Measurements from ENCODE around the gene SLC25A29. TPM values are rescaled to one million over a fixed set of nuclear protein-coding genes. Genes with fewer than 3 reads are reported as not detected.
A peak's percentile ranks its signal among the peaks of the same experiment; 100 is the strongest.
"Not testable (repeated sequence)": the region's sequence is repeated elsewhere in the genome, so short reads cannot be mapped to it uniquely, and the experiment has no call there.

The SLC25A29 gene
- total RNA-seq, 2 experiments from 2014 or later: 15.9 to 21.6 TPM

DNA sequence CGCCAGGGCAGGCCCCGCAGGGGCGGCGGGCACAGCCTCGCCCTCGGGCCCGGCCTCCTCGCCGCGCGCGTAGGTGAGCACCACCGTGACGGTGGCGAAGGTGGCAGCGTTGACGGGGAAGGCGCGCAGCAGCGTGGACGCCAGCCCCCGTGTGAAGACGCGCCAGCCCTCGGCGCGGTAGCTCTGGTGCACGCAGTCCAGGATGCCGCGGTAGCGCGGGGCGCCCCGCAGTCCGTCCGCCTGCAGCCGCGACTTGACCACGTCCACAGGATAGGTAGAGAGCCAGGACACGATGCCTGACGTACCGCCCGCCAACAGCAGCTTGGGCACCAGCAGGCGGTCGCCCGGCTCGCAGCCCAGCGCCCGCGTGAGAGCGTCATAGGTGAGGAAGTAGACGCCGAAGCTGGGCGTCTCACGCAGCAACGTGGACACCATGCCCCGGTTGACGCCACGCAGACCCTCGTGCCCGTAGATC lies 13.9 kb downstream of the SLC25A29 start:
- no peaks in the 10 kb centered on the region for H3K4me1 Mint-ChIP-seq
- ATAC-seq (no peak), DNase-seq (no peak)
- H3K9me3 Mint-ChIP-seq (ENCODE audit: low read depth): no peaks in the 10 kb centered on the region
- H3K36me3 Mint-ChIP-seq: no peaks in the 10 kb centered on the region
- no peak overlapping the region for H3K4me3 Mint-ChIP-seq
- CTCF ChIA-PET: no interaction called here
- no peaks in the 10 kb centered on the region for H3K27me3 Mint-ChIP-seq
- H3K27ac Mint-ChIP-seq: no peak overlapping the region

GRCh38 chr14:100291305-100292075 lies 14.8 kb downstream of the SLC25A29 start:
- H3K4me3 Mint-ChIP-seq: no peak overlapping the region
- no peak for ATAC-seq
- H3K9me3 Mint-ChIP-seq (ENCODE audit: low read depth): no peaks in the 10 kb centered on the region
- H3K27me3 Mint-ChIP-seq: no peaks in the 10 kb centered on the region
- H3K4me1 Mint-ChIP-seq: no peaks in the 10 kb centered on the region
- no peaks in the 10 kb centered on the region for H3K36me3 Mint-ChIP-seq
- DNase-seq: no peak
- H3K27ac Mint-ChIP-seq: no peak overlapping the region
- CTCF ChIA-PET: interaction anchor here (1.5 kb wide), 1 partner anchor 86 kb away, joined by 6 read pairs; no protein-coding TSS in a partner anchor

DNA sequence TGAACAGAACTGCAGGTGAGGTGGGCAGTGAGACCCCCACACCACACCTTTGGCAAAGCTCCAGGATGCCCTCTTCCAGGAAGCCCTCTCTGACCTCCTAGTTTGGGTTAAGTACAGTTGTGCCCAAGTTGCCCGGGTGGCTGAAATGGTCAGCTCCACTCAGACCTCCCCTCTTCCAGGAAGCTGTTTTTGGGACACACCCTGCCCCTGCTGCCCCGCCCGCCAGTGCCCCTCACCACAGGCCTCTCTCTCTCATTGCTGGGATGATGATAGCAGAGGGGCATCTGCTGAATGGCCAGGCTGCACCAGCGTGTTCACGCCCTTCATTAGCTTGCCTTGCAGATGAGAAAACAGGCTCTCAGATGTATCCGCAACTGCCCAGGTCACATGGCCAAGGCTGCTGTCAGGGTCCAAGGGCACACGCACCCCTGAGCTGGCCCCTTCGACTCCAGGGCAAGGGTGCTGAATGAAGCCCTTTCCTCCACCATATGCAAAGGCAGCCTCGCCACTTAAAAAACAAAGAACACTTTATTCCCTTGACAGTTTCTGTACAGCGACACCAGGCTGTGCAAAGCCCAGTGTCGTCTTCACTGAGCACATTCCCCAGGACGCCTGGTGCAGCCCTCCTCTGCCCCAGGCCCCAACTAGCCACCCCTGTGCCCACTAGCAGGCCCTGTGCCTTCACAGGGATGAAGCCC lies 15.5 kb downstream of the SLC25A29 start:
- no peaks in the 10 kb centered on the region for H3K27me3 Mint-ChIP-seq
- no peak for DNase-seq
- H3K9me3 Mint-ChIP-seq (ENCODE audit: low read depth): no peaks in the 10 kb centered on the region
- no peak overlapping the region for H3K27ac Mint-ChIP-seq
- ATAC-seq: no peak
- CTCF ChIA-PET: interaction anchor here (1.1 to 1.5 kb wide), 3 partner anchors 12 to 87 kb away, joined by 3 to 6 read pairs (median 3); no protein-coding TSS in a partner anchor
- H3K4me3 Mint-ChIP-seq: no peak overlapping the region
- H3K4me1 Mint-ChIP-seq: peaks cover 4% of the 10 kb centered on the region
- H3K36me3 Mint-ChIP-seq: no peaks in the 10 kb centered on the region

- ATAC-seq (no peak), DNase-seq (no peak)
- CTCF ChIA-PET: interaction anchor here (1.1 to 1.5 kb wide), 3 partner anchors 13 to 88 kb away, joined by 3 to 6 read pairs (median 3); no protein-coding TSS in a partner anchor
- Mint-ChIP-seq H3K4me1 (peaks cover 4% of the 10 kb centered on the region), H3K27ac (no peak overlapping the region), H3K4me3 (no peak overlapping the region), H3K27me3 (no peaks in the 10 kb centered on the region), H3K9me3 (ENCODE audit: low read depth) (no peaks in the 10 kb centered on the region), H3K36me3 (no peaks in the 10 kb centered on the region)
Measured at GRCh38 chr14:100289916-100290606, 16.2 kb downstream of the SLC25A29 start.

DNA sequence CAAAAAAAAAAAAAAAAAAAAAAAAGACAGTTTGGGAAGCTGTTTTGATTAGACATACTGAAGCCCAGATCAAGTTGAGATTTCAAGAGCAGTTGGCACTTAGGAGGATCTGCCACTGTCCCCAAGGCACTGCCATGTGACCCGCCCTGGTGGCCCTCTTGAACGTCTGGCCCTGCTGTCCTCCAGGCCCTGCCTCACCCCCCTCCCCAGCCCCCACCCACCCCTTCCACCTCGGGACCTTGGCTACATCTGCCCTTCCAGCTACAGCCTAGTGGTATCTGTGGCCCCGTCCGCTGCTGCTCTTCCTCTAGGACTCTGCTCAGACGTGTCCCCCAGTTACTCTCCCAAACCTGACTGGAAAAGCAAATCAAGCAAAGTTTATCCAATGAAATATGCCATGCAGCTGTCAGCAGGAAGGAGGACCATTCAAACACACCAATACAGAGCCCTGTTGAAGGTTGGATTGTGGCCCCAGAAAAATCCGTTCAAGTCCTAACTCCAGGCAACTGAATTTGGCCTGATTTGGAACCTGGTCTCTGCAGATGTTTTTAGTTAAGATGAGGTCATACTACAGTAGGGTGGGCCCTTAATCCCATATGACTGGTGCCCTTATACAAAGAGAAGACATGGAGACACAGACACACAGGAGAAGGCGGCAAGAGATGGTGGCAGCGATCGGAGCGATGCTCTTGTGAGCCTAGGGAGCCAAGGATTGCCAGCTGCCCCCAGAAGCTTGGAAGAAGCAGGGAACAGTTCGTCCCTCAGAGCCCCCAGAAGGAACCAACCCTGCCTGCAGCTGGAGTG lies 17.7 kb downstream of the SLC25A29 start:
- CTCF ChIA-PET: interaction anchor here (1.0 to 1.6 kb wide), 4 partner anchors 14 to 95 kb away, joined by 3 to 6 read pairs (median 3); partner anchors contain the start of gene SLC25A29
- H3K36me3 Mint-ChIP-seq: no peaks in the 10 kb centered on the region

GRCh38 chr14:100287998-100288295 lies 18.3 kb downstream of the SLC25A29 start:
- H3K4me1 Mint-ChIP-seq: peaks cover 11% of the 10 kb centered on the region
- CTCF ChIA-PET: interaction anchor here (1.0 to 1.6 kb wide), 5 partner anchors 10 to 95 kb away, joined by 3 to 6 read pairs (median 3); partner anchors contain the start of gene SLC25A29
- not testable (repeated sequence) for H3K4me3 Mint-ChIP-seq; H3K27me3 Mint-ChIP-seq; H3K36me3 Mint-ChIP-seq; H3K9me3 Mint-ChIP-seq (ENCODE audit: low read depth); DNase-seq; H3K27ac Mint-ChIP-seq; ATAC-seq

More for the DNA sequence above, 17.7 kb downstream of the SLC25A29 start:
- H3K27me3 Mint-ChIP-seq: no peaks in the 10 kb centered on the region
- no peaks in the 10 kb centered on the region for H3K9me3 Mint-ChIP-seq (ENCODE audit: low read depth)
- DNase-seq (no peak), ATAC-seq (no peak)
- peaks cover 11% of the 10 kb centered on the region for H3K4me1 Mint-ChIP-seq
- no peak overlapping the region for H3K27ac Mint-ChIP-seq
- no peak overlapping the region for H3K4me3 Mint-ChIP-seq

DNA sequence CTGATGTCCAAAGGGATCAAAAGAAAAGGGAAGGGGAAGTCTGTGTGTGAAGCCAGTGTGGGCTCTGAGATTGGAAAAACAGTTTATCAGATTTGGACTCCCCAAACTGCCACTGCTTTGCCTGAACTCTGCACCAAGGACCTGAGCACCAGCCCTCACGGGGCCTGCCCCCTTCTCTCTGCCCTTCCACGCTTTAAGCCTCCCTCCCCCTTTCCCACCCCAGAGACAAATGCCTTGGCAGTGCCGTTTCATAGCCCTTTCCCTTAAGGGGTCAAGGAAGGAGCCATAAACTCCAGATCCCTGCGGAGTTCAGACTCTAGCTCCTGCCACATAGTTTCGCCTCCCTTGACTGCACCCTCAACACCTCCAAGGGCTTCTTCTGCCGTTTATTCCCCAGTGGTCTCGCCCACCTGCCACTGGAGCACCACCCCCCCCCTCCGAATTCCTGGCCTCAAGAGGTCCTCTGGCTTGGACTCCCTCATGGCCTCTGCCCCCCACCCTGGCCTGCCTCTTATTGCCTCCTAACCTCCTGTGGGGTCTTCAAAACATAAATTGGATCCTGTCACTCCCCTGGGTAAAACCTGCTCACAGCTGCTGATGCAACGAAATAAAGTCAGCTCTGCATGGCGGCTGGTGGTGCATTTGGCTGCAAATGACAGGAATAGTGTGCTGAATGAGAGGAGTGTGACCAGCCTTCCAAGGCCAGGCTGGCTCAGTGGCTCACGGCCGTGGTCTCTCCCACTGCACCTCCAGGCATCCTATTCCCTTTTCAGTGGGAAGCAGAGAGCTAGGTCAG lies 18.8 kb downstream of the SLC25A29 start:
- H3K9me3 Mint-ChIP-seq (ENCODE audit: low read depth): no peaks in the 10 kb centered on the region
- no peak for ATAC-seq
- CTCF ChIA-PET: interaction anchor here (1.3 to 6.0 kb wide), 9 partner anchors 9 to 90 kb away, joined by 3 to 52 read pairs (median 13); partner anchors contain the start of genes SLC25A29 and WDR25
- H3K27ac Mint-ChIP-seq: no peak overlapping the region
- H3K4me3 Mint-ChIP-seq: no peak overlapping the region
- no peaks in the 10 kb centered on the region for H3K27me3 Mint-ChIP-seq
- DNase-seq: no peak
- peaks cover 11% of the 10 kb centered on the region for H3K4me1 Mint-ChIP-seq
- no peaks in the 10 kb centered on the region for H3K36me3 Mint-ChIP-seq

- no peak for DNase-seq
- Mint-ChIP-seq H3K4me1 (peaks cover 12% of the 10 kb centered on the region), H3K27ac (no peak overlapping the region), H3K36me3 (peaks cover under 1% of the 10 kb centered on the region), H3K9me3 (ENCODE audit: low read depth) (no peaks in the 10 kb centered on the region), H3K4me3 (no peak overlapping the region), H3K27me3 (no peaks in the 10 kb centered on the region)
- CTCF ChIA-PET: interaction anchor here (0.8 to 6.0 kb wide), 23 partner anchors 8 to 359 kb away, joined by 3 to 52 read pairs (median 6); partner anchors contain the start of genes SLC25A29 and WDR25
- no peak for ATAC-seq
Measured at GRCh38 chr14:100286484-100287191, 19.6 kb downstream of the SLC25A29 start.

GRCh38 chr14:100285913-100286400 lies 20.3 kb downstream of the SLC25A29 start:
- DNase-seq (no peak), ATAC-seq (no peak)
- Mint-ChIP-seq H3K27ac (peak overlapping the region; percentile 73), H3K4me3 (peak overlapping the region; percentile 67), H3K4me1 (peaks cover 14% of the 10 kb centered on the region), H3K9me3 (ENCODE audit: low read depth) (no peaks in the 10 kb centered on the region), H3K36me3 (peaks cover 2% of the 10 kb centered on the region), H3K27me3 (no peaks in the 10 kb centered on the region)
- CTCF ChIA-PET: interaction anchor here (0.6 to 6.0 kb wide), 32 partner anchors 11 to 360 kb away, joined by 3 to 52 read pairs (median 4); partner anchors contain the start of genes SLC25A29 and WDR25

DNA sequence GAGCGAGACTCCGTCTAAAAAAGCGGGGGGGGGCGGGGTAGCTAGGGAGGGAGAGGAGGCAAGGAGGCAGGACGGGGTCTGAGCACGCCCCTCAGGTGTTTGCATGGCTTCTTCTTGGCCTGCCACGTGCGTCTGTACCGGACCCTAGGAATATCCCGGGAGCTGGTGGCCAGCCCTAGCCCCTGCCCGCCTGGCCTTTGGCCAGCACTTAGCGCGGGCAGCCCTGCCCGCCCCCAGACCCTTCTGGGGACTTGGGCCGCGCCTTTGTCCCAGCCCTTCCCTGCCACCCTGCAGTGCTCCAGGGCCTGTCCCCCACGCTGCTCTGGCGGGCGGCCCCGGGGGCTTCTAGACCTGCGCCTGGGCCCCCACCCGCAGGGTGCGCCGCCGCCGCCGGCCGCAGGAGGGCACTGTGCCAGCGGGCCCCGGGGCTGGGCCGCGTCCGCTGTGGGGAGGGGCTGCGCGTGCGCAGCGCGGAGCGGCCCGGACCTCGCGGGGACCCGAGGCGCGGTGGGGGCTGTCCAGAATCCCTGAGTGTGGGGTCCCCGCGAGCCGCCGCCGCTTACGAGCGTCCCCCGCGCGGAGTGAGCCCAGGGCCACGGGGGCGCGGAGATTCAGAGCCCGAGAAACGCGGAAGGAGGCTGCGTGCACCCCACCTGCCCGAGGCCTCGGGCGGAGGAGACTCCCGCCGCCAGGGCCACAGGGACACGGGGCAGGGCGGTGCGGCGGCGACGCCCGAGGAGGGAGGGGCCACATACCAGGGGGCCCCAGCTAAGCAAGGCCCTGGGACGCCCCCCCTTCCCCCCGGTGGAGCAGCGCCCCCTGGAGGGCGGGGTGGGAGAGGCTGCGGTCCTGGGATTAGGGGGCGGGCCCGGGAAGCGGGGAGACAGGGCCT lies 21.0 kb downstream of the SLC25A29 start:
- Mint-ChIP-seq H3K4me3 (peak overlapping the region; percentile 67), H3K36me3 (peaks cover 7% of the 10 kb centered on the region), H3K27me3 (no peaks in the 10 kb centered on the region), H3K27ac (peak overlapping the region; percentile 61), H3K4me1 (peaks cover 19% of the 10 kb centered on the region), H3K9me3 (ENCODE audit: low read depth) (no peaks in the 10 kb centered on the region)
- DNase-seq (peak; percentile 83), ATAC-seq (peak; percentile 93)
- CTCF ChIA-PET: interaction anchor here (0.6 to 6.0 kb wide), 40 partner anchors 11 to 361 kb away, joined by 3 to 52 read pairs (median 4); partner anchors contain the start of genes SLC25A29 and WDR25
